PC-9 (cell line): ENCODE measurements around the gene HPCAL1. TPM values are rescaled to one million over a fixed set of nuclear protein-coding genes. Genes with fewer than 3 reads are reported as not detected.

Experiments
- BruUV-seq: library from RNA; stranded (reverse); fragments of 400-500 nt; replicated peaks from 2 replicates; lab custom pipeline; 2021; lab: Mats Ljungman, UMichigan
- CTCF ChIA-PET: fragments of 300-600 bp; sonication (Branson Sonifier 250); formaldehyde crosslinking; loops from one replicate; lab custom pipeline; 2022; ENCODE audit warnings: antibody characterized with exemption; lab: Charles Lee
- POLR2A ChIA-PET: fragments of 300-600 bp; sonication (Branson Sonifier 250); formaldehyde crosslinking; loops from one replicate; lab custom pipeline; 2022; ENCODE audit warnings: antibody characterized with exemption; ENCODE audit not compliant: unreplicated experiment; lab: Charles Lee
- DNase-seq, 2 experiments: peaks; one replicate each; pipeline versions ENCODE4 v3.0.0 to v3.0.0-alpha.2; 2015 to 2022; ENCODE audit warnings: mixed read lengths in 1 of 2
- H2AFZ ChIP-seq: fragments of 200-600 bp; sonication (generic); 2 replicates; pipeline ENCODE4 v1.8.1; 2017; ENCODE audit warnings: antibody characterized with exemption
- H3F3A ChIP-seq: fragments of 200-600 bp; sonication (generic); 2 replicates; pipeline ENCODE4 v1.8.1; 2017; ENCODE audit warnings: antibody characterized with exemption, mild to moderate bottlenecking, low read depth; ENCODE audit not compliant: insufficient read depth
- H3K27ac ChIP-seq: fragments of 200-600 bp; sonication (generic); 2 replicates; pipeline ENCODE4 v1.6.1; 2016; ENCODE audit warnings: mixed run types
- H3K27me3 ChIP-seq: fragments of 200-600 bp; sonication (generic); 2 replicates; pipeline ENCODE4 v1.6.1; 2016; ENCODE audit warnings: low read depth, mixed run types; ENCODE audit not compliant: insufficient read depth
- H3K36me3 ChIP-seq: fragments of 200-600 bp; sonication (generic); 2 replicates; pipeline ENCODE4 v1.6.1; 2016; ENCODE audit warnings: low read depth, mixed run types
- H3K4me1 ChIP-seq: fragments of 200-600 bp; sonication (generic); replicated peaks from 2 replicates; pipeline ENCODE4 v1.6.1; 2016; ENCODE audit warnings: mixed run types; ENCODE audit not compliant: insufficient read depth
- H3K4me2 ChIP-seq: fragments of 200-600 bp; sonication (generic); 2 replicates; pipeline ENCODE4 v1.6.1; 2017; ENCODE audit warnings: mixed run types
- H3K4me3 ChIP-seq: fragments of 200-600 bp; sonication (generic); 2 replicates; pipeline ENCODE4 v1.6.1; 2016; ENCODE audit warnings: mixed run types
- H3K79me2 ChIP-seq: fragments of 200-600 bp; sonication (generic); 2 replicates; pipeline ENCODE4 v1.6.1; 2017; ENCODE audit warnings: low read depth, mixed run types
- H3K9me2 ChIP-seq: fragments of 200-600 bp; sonication (generic); 2 replicates; pipeline ENCODE4 v1.8.1; 2017; ENCODE audit warnings: mild to moderate bottlenecking; ENCODE audit not compliant: insufficient read depth
- H3K9me3 ChIP-seq: fragments of 200-600 bp; sonication (generic); 2 replicates; pipeline ENCODE4 v1.8.1; 2016; ENCODE audit warnings: low read depth; ENCODE audit not compliant: insufficient read depth
- H4K20me1 ChIP-seq: fragments of 200-600 bp; sonication (generic); 2 replicates; pipeline ENCODE4 v1.8.1; 2017; ENCODE audit not compliant: insufficient read depth
- EZH2 ChIP-seq: fragments of 200-600 bp; sonication (generic); IDR thresholded peaks from 2 replicates; pipeline ENCODE4 v1.8.0; 2017; ENCODE audit warnings: antibody characterized with exemption, low read depth
- intact Hi-C: fragments of 100-400 bp; cut with micrococcal nuclease; formaldehyde crosslinking; loops from one replicate; pipeline ENCODE4 v1.10.0; 2022; ENCODE audit not compliant: unreplicated experiment
- total RNA-seq: library from RNA; stranded (reverse); gene quantifications from 2 replicates; pipeline ENCODE4 v1.2.3, GENCODE V29; 2021
- TF ChIP-seq, protein P1 (sequence below): fragments of 200-600 bp; sonication (generic); conservative IDR thresholded peaks from 2 replicates; pipeline ENCODE4 v1.6.1; 2017; ENCODE audit warnings: mixed run types, antibody characterized with exemption, mild to moderate bottlenecking, moderate library complexity

The HPCAL1 gene
- total RNA-seq, 1 experiment from 2014 or later: 105 TPM

GRCh38 chr2:10320575-10320931 is 17.8 kb downstream of the HPCAL1 start:
- peaks cover 12% of the 10 kb centered on the region for H3K4me1 ChIP-seq
- no peak for TF ChIP-seq EZH2
- TF ChIP-seq, protein P1, sequence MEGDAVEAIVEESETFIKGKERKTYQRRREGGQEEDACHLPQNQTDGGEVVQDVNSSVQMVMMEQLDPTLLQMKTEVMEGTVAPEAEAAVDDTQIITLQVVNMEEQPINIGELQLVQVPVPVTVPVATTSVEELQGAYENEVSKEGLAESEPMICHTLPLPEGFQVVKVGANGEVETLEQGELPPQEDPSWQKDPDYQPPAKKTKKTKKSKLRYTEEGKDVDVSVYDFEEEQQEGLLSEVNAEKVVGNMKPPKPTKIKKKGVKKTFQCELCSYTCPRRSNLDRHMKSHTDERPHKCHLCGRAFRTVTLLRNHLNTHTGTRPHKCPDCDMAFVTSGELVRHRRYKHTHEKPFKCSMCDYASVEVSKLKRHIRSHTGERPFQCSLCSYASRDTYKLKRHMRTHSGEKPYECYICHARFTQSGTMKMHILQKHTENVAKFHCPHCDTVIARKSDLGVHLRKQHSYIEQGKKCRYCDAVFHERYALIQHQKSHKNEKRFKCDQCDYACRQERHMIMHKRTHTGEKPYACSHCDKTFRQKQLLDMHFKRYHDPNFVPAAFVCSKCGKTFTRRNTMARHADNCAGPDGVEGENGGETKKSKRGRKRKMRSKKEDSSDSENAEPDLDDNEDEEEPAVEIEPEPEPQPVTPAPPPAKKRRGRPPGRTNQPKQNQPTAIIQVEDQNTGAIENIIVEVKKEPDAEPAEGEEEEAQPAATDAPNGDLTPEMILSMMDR: no peak
- H3K9me3 ChIP-seq: no peaks in the 10 kb centered on the region
- no peak overlapping the region for H2AFZ ChIP-seq
- H3F3A ChIP-seq: peaks cover 15% of the 10 kb centered on the region; the same call in 1 of the 2 replicates
- DNase-seq: no peak
- peaks cover 97% of the 10 kb centered on the region for H3K79me2 ChIP-seq
- H3K36me3 ChIP-seq: peaks cover 39% of the 10 kb centered on the region
- no TSS peak for BruUV-seq
- no peak overlapping the region for H3K4me3 ChIP-seq
- intact Hi-C loops: no loop called here
- no peak overlapping the region for H3K4me2 ChIP-seq
- H3K27me3 ChIP-seq: no peaks in the 10 kb centered on the region
- no peak overlapping the region for H3K27ac ChIP-seq
- no peaks in the 10 kb centered on the region for H3K9me2 ChIP-seq
- CTCF ChIA-PET: no interaction called here
- H4K20me1 ChIP-seq: peaks cover 82% of the 10 kb centered on the region
- POLR2A ChIA-PET: no interaction called here

DNA sequence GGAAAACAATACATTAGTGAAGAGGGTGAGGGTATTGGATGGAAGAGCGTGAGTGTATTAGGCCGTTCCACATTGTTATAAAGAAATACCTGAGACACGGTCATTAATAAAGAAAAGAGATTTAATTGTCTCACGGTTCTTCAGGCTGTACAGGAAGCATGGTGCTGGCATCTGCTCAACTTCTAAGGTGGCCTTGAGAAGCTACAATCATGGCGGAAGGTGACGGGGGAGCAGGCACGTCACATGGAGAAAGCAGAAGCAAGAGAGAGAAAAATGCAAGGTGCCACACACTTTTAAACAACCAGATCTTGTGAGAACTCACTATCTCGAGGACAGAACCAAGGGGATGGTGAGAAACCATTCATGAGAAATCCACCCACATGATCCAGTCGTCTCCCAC is 18.2 kb downstream of the HPCAL1 start:
- Histone ChIP-seq H3K27ac (no peak overlapping the region), H4K20me1 (peaks cover 82% of the 10 kb centered on the region), H3K4me1 (peaks cover 12% of the 10 kb centered on the region), H2AFZ (no peak overlapping the region), H3K27me3 (no peaks in the 10 kb centered on the region), H3K9me2 (no peaks in the 10 kb centered on the region), H3F3A (peaks cover 19% of the 10 kb centered on the region; the same call in 1 of the 2 replicates), H3K36me3 (peaks cover 39% of the 10 kb centered on the region), H3K4me2 (no peak overlapping the region), H3K4me3 (no peak overlapping the region), H3K9me3 (no peaks in the 10 kb centered on the region), H3K79me2 (peaks cover 97% of the 10 kb centered on the region)
- no peak for DNase-seq
- ChIA-PET POLR2A (no interaction called here), CTCF (no interaction called here)
- TF ChIP-seq, protein P1: no peak
- TF ChIP-seq EZH2: no peak
- intact Hi-C loops: no loop called here
- no TSS peak for BruUV-seq

DNA sequence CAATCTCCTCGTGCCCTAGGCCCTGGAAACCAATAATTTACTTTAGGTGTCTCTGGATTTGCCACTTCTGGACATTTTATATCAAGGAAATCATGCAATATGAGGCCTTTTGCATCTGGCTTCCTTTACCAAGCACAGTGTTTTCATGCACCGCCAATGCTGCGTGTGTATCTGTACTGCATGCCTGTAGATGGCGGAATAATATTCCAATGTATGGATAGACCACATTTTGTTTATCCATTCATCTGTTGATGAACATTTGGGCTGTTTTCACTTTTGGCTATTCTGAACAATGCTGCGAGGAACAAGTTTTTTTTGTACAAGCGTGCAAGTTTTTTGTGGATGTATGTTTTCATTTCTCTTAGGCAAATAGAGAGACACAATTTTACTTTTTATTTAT is 18.9 kb downstream of the HPCAL1 start:
- POLR2A ChIA-PET: no interaction called here
- H3K9me3 ChIP-seq: no peaks in the 10 kb centered on the region
- H2AFZ ChIP-seq: no peak overlapping the region
- TF ChIP-seq, protein P1: no peak
- TF ChIP-seq EZH2: no peak
- intact Hi-C loops: no loop called here
- peaks cover 84% of the 10 kb centered on the region for H4K20me1 ChIP-seq
- H3K4me2 ChIP-seq: no peak overlapping the region
- BruUV-seq: no TSS peak
- CTCF ChIA-PET: no interaction called here
- H3K9me2 ChIP-seq: no peaks in the 10 kb centered on the region
- no peak for DNase-seq
- peaks cover 12% of the 10 kb centered on the region for H3K4me1 ChIP-seq
- H3K79me2 ChIP-seq: peaks cover 97% of the 10 kb centered on the region
- H3K27ac ChIP-seq: no peak overlapping the region
- H3K27me3 ChIP-seq: no peaks in the 10 kb centered on the region
- H3F3A ChIP-seq: peaks cover 19% of the 10 kb centered on the region; the same call in 1 of the 2 replicates
- H3K4me3 ChIP-seq: no peak overlapping the region
- peaks cover 39% of the 10 kb centered on the region for H3K36me3 ChIP-seq
